ENCODE data around the gene PPIF. TPM values are rescaled to one million over a fixed set of nuclear protein-coding genes. Genes with fewer than 3 reads are reported as not detected.

PPIF gene
- total and polyA plus RNA-seq, 2 of the 13 experiments (the other 11 are each of a cell fraction or from before 2014, with no cell fraction given), result 147 to 157 TPM

DNA sequence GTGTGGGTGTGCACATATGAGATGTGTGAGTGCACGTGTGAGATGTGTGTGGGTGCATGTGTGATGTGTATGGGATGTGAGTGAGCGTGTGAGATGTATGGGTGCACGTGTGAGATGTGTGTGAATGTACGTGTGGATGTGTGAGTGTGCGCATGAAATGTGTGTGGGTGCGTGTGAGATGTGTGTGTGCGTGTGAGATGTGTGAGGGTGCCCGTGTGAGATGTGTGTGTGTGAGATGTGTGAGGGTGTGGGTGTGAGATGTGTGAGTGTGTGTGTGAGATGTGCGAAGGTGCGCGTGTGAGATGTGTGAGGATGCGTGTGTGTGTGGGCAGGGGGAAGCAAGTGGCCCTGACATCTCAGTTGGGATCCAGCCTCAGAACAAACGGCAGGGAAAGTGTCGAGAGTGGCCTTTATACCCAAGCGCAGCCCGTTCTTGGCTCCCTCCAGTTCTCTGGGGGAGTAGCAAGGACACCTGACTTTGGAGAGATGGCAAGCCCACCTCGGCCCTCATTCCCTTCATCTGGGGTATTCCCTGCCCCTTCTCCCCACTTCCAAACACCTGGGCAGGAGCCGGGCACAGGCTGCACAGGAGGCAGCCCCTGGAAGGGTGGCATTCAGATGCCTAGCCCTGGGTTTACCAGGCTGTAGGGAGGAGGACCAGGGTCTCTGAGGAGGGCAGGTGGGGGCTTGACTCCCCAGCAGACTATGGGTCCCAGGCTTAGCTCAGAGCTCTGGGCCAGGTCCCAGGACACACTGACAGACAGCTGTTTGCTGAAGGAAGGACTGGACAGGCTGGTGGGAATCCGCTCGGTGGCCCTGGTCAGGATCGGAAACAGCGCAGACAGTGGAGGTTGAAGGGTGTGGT lies 31.6 kb downstream of the PPIF start (continued):
- TF ChIP-seq ZNF646 (CRISPR knock-in tag; IDR thresholded peaks at IDR 0.05) (0 out of 2 replicates have a peak, but pooled peaks have one; percentile 3), SNAPC2 (CRISPR knock-in tag; IDR thresholded peaks at IDR 0.05) (0 out of 2 replicates have a peak, but pooled peaks have one; percentile 16), MEIS2 (CRISPR knock-in tag; IDR thresholded peaks at IDR 0.05) (peak; percentile 16; the same call in 1 of the 2 replicates), ZNF274 (CRISPR knock-in tag; IDR thresholded peaks at IDR 0.05) (0 out of 2 replicates have a peak, but pooled peaks have one; percentile 4), ZFY (CRISPR knock-in tag; IDR thresholded peaks at IDR 0.05) (0 out of 2 replicates have a peak, but pooled peaks have one; percentile 1), TFAP4 (IDR thresholded peaks at IDR 0.05; ENCODE audit: borderline replicate concordance, low read depth) (peak; percentile 88), CTCF (CRISPR knock-in tag; IDR thresholded peaks at IDR 0.05) (0 out of 2 replicates have a peak, but pooled peaks have one; percentile 13), BRCA1 (CRISPR knock-in tag; IDR thresholded peaks at IDR 0.05) (no peak)

Measured in HepG2 (cell line).